NCI-H146 (cell line): ENCODE measurements around the gene COL27A1.

Experiments
- DNase-seq: peaks from one replicate; lab custom pipeline; 2025; lab: John Stamatoyannopoulos, UW

COL27A1 gene

GRCh38 chr9:114168281-114169028, 13.1 kb downstream of the COL27A1 start:
- DNase-seq = no peak

GRCh38 chr9:114169029-114169951, 14.0 kb downstream of the COL27A1 start:
- DNase-seq = no peak

- DNase-seq = no peak
These were observed 14.8 kb downstream of the COL27A1 start for GRCh38 chr9:114169952-114170770.

GRCh38 chr9:114170771-114171461, 15.6 kb downstream of the COL27A1 start:
- DNase-seq = no peak

- no peak for DNase-seq
These were observed 16.2 kb downstream of the COL27A1 start for GRCh38 chr9:114171500-114171899.

GRCh38 chr9:114172981-114173833, 17.9 kb downstream of the COL27A1 start:
- DNase-seq = no peak

GRCh38 chr9:114174557-114174875, 19.2 kb downstream of the COL27A1 start:
- no peak for DNase-seq

- no peak for DNase-seq
These were observed 19.8 kb downstream of the COL27A1 start for GRCh38 chr9:114174876-114175771.

GRCh38 chr9:114176624-114177291, 21.4 kb downstream of the COL27A1 start:
- no peak for DNase-seq

GRCh38 chr9:114177423-114178064, 22.2 kb downstream of the COL27A1 start:
- no peak for DNase-seq

GRCh38 chr9:114178076-114178475, 22.7 kb downstream of the COL27A1 start:
- no peak for DNase-seq

GRCh38 chr9:114178756-114179450, 23.6 kb downstream of the COL27A1 start:
- DNase-seq = no peak

- DNase-seq = no peak
These were observed 24.2 kb downstream of the COL27A1 start for GRCh38 chr9:114179516-114179915.

- DNase-seq = no peak
These were observed 25.6 kb downstream of the COL27A1 start for GRCh38 chr9:114180696-114181606.

GRCh38 chr9:114181607-114182409, 26.5 kb downstream of the COL27A1 start:
- DNase-seq = no peak

- DNase-seq = no peak
These were observed 27.7 kb downstream of the COL27A1 start for GRCh38 chr9:114183006-114183405.
